ENCODE measurements around the gene SF3A2.
"Not testable (repeated sequence)": the region's sequence is repeated elsewhere in the genome, so short reads cannot be mapped to it uniquely, and the experiment has no call there.

SF3A2 gene

DNA sequence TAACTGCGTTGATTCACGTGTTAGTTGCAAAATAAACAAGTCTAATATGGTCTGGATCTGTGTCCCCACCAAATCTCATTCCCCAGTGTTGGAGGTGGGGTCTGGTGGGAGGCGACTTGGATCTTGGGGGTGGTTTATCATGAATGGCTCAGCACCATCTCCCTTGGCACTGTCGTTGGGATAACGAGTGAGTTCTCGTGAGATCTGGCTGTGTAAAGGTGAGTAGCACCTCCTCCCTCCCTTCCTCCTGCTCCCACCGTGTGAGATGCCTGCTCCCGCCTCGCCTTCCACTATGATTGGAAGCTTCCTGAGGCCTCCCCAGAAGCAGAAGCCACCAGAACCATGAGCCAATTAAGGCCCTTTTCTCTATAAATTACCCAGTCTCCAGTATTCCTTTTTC, 40.5 kb downstream of the SF3A2 start:
- no peak for DNase-seq

DNA sequence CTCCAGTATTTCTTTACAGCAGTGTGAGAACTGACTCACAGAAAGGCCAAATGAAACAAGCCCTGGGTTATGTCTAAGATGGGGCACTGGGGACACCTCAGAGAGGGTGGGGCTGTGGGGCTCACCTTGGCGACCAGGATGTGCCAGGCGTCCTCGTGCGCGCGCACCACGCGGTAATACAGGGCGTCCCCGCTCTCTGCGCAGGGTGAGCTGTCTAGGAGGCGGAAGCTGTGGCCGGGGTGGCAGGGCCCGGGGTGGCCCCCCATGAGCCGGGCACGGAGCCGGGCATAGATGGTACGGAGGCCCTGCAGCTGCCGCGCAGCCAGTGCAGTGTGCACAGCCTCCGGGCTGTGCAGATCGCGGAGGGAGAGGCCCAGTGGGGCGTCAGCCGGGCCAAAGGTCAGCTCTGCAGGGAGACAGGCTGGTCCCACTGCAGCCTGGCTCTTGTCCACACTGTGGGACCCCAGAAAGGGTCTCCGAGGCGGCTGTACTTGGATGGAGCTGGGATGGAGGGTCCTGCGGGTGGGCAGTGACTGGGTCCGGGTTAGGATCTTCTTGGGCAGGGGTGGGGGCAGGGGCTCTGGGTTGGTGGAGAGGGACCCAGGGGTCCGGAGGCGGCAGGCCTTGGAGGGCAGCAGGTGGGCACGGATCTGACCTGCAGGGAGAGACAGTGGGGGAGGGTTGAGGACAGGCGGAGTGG, 42.0 kb downstream of the SF3A2 start:
- no peak for DNase-seq

DNA sequence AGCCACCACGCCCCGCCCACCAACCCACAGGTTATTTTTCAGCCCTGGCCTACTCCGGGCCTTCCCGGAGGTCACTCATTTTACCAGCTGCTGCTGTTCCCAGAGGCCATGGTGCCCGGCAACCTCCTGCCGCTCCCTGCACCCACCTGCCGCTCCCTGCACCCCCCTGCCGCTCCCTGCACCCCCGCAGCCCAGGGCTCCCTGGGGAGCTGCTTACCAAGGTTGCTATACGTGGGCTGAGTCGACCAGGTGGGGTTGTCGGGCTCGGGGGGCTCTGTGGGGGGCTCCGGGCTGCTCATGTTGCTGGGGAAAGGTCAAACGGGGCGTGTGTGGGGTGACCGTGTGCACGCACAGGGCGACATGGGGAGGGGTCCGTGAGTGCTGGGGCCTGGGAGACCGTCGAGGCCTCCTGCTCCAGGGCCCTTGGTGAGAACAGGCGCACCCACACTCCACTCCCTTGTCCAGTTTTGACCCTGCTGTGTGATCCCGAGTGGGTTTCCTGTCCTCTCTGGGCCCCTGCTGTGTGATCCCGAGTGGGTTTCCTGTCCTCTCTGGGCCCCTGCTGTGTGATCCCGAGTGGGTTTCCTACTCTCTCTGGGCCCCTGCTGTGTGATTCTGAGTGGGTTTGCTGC, 44.1 kb downstream of the SF3A2 start:
- no peak for DNase-seq

DNA sequence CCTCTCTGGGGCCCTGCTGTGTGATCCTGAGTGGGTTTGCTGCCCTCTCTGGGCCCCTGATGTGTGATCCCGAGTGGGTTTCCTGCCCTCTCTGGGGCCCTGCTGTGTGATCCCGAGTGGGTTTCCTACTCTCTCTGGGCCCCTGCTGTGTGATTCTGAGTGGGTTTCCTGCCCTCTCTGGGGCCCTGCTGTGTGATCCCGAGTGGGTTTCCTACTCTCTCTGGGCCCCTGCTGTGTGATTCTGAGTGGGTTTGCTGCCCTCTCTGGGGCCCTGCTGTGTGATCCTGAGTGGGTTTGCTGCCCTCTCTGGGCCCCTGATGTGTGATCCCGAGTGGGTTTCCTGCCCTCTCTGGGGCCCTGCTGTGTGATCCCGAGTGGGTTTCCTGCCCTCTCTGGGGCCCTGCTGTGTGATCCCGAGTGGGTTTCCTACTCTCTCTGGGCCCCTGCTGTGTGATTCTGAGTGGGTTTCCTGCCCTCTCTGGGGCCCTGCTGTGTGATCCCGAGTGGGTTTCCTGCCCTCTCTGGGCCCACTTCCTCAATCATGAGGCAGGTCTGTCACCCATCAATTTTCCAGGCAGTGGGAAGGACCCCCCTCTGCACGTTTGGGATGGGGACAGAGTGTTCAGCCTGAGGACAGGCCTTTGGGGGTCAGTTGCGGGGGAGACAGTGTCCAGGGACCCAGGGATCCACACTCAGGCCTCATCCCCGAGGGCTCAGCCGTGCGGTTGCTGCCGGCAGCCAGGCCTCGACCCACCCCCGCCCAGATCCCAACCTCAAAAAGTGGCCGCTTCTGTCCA, 44.8 kb downstream of the SF3A2 start:
- DNase-seq, result not testable (repeated sequence)

DNA sequence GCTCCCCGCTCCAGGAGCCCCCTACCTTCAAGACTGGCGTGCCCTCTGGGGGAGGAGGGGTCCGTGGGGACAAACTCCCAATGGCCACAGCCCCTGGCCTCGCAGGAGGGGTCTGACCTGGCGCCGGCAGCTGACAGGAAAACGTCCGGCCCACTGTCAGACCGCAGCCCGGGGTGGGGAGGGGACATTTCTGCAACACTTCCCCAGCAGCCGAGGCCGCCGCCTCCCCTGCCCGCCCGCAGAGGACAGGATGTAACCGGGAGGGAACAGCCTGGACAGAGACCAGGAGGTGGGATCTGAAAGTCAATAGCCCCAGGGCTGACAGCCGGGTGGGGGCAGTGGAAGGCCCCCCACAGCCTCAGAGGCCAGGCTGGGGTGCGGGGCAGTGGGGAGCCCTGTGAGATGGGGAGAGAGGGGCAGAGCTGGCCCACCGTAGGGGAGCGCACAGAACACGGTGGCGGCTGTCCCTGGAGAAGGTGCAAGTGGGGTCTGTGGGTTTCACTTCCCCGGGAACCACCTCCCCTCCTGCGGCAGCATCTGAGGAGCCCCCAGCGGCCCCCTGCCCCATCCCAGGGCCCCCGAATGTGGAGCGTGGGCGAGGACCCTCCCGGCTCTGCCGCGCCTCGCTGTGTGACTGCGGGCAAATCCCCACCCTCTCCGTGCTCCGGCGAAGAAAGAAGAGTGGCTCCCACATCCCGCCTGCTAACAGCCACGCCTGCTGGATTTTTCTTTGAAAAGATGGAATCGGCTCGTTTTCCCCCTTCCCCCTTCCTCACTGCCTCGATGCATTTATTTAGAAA, 45.6 kb downstream of the SF3A2 start, which contains the start of gene PEAK3:
Gene PEAK3, minus strand, starts transcription at position 114 of the 800 bp plus-strand sequence. CDS start 1,244 bp downstream, outside the sequence.
- peak; percentile 48 for DNase-seq

DNA sequence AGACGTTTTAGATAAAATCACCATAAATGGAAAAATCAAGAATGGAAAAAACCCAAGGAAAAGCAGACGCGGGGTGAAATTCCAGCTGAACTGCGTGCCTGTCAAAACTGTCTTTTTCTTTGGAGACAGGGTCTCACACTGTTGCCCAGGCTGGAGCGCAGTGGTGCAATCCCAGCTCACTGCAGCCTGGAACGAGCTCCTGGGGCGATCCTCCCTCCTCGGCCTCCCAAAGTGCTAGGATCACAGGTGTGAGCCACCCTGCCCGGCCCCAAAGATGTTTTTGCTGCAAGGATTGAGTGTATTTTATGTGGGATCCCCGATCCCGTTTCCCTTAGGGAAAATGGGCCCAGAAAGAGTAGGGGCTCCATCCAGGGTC, 46.2 kb downstream of the SF3A2 start:
- DNase-seq, result no peak

DNA sequence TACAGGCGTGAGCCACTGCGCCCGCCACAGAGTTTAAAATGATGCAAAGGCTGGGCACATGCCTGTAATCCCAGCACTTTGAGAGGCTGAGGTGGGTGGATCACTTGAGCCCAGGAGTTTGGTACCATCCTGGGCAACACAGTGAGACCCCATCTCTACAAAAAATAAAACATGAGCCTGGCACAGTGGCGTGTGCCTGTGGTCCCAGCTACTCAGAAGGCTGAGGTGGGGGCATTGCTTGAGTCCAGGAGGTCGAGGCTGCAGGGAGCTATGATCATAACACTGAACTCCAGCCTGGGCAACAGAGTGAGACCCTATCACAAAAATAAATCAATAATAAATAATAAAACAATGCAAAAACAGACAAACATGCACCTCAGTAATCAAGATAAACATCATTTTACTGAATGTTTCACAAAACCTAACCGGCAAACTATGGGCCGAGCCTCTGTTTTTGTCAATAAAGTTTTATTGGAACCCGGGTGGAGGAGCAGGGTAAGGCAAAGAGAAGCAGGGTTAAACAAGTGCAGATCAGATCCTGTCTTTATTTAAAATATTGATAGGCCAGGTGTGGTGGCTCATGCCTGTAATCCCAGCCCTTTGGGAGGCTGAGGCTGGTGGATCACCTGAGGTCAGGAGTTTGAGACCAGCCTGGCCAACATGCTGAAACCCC, 47.3 kb downstream of the SF3A2 start:
- DNase-seq, result no peak

DNA sequence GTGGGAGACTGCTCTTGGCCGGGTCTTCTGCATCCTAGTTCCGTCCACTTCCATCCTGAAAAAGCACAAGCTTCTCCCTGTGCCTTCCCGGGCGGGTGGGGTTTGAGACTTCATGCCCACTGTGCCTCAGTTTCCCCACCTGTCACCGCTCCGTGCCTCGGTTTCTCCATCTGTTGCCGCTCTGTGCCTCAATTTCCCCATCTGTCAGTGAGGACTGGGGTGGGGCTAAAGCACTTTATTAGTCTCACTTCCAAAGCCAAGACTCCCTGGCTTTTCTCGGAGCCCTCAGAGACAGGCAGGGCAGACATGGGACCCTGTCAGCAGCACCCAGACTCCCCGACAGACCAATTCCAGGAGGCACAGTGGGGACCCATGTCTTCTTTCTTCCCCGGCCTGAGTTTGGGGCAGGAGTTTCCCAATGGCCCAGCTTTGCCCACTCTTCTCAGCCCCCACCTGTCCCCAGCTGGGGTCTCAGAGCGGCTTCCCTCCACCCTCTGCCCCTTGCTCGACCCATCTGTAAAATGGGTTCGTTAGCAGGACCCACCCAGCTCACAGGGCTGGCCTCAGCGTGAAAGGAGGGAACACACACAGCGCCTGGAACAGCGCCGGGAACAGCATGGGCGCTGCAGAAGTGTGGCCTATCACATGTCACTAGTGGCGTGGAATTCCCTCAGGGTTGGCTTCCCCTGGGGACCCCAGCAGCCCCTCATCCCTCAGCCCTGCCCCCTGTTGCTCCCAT, 49.9 kb downstream of the SF3A2 start:
- DNase-seq, result no peak

DNA sequence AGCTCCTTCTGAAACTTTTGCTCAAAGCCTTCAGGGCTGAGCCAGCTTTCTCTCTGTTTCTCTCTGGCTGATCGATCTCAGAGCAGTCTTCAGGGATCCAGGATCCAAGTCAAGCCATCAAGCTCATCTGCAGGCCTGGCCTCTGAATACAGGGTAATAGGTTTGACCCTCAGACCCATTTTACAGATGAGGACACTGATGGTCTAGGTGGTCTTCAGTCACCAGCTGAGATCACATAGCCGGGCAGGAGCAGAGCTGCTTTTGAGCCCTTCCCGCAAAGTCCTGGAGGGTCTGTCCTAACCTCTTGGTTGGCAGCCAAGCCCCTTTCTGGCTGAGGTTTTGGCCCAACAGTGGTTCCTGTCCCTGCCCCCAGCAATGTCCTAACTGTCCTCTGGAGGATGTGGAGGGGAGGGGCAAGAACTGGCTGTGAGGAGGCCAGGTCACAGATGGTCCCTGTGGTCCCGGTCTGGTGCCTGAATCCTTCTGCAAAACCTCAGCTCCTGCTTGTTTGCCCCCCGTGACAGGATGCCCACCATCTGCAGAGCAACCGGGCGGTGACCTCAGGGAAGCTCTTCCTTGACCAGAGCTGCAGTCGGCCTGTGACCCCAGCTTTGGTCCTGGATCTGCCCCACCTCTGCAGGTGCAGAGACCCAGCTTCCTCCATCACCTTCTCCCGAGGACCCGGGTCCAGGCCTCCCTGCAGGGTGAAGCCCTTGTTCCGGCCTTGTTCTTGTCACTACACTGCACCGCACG, 51.1 kb downstream of the SF3A2 start:
- DNase-seq, result no peak

DNA sequence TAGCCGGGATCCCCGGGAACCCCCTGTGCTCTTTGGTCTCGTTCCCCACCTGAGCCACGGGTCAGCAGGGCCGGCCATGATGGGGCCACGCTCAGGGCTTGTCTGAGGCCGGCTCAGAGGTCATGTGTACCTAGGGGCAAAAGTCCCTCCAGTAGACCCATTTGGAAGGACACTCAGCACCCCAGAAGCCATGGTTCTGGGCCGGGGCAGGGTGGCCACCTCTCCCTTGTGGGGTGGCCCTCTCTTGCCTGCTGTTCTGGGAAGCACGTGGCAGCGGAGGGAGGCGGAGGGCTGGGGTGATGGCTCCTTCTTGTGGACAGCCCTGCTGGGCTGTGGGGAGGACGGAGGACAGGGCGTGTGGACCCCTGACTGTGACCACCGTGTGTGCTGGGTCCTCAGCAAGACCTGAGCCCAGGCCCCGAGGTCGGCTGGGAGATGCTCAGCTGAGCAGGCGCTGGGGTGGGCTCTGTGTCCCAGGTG, 51.8 kb downstream of the SF3A2 start:
- no peak for DNase-seq

DNA sequence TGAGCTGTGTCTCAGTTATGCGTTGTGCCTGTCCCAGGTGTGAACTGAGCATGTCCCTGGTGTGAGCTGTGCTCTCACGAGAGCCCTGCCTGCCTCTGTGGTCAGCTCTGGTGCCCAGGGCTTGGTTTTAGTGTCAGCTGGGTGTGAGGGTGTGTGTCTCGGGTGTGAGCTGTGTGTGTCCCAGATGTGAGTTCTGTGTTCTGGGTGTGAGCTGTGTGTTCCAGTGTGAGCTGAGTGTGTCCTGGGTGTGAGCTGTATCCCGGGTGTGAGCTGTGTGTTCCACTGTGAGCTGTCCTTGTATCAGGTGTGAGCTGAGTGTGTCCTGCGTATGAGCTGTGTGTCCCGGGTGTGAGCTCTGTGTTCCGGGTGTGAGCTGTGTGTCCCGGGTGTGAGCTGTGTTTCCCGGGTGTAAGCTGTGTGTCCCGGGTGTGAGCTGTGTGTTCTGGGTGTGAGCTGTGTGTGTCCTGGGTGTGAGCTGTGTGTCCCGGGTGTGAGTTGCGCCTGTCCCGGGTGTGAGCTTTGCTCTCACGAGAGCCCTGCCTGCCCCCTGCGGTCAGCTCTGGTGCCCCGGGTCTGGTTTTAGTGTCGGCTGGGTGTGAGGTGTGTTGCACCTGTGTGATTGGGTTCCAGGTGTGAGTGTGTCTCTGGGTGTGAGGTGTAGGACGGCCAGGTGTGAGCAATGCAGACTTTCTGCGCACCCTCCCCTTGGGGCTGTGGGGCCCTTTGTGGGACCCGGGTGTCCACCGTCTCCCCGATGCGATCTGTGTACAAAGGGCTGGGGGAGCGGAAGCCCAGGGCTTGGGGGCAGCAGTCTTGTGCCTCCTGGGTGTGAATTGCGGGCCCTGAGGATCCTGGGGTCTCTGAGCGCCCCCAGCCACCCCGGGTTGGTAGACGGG, 52.4 kb downstream of the SF3A2 start:
- no peak for DNase-seq

DNA sequence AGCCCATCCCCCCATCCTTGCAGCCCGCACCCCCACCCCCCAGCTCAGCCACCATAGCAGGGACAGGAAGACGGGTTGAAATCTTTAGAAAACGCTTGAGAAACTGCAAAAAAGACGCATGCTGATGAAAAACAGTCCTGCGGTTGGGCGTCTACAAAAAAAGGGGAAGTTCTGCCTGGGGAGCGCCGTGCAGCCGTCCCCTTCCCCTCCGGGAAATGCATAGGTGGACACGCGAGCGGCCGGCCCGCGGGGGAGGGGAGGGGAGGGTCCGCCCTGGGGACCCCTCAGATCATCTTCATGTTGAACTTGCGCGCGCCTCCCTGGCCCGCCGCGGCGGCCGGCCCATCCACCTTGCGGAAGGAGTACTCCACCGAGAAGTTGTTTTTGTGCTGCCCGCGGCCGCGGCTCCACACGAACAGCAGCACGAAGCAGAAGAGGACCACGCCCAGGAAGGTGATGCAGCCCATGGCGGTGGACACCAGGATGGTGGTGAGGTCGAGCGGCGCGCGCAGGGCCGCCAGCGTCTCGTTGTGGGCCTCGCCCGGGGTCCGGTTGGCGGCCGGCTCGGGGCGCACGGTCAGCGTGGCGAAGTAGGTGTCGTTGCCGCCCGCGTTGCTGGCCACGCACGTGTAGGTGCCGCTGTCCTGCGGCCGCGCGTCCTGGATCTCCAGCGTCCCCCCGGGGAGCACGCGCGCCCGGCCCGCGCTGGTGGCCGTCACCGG, 53.3 kb downstream of the SF3A2 start:
- DNase-seq, result peak; percentile 58

DNA sequence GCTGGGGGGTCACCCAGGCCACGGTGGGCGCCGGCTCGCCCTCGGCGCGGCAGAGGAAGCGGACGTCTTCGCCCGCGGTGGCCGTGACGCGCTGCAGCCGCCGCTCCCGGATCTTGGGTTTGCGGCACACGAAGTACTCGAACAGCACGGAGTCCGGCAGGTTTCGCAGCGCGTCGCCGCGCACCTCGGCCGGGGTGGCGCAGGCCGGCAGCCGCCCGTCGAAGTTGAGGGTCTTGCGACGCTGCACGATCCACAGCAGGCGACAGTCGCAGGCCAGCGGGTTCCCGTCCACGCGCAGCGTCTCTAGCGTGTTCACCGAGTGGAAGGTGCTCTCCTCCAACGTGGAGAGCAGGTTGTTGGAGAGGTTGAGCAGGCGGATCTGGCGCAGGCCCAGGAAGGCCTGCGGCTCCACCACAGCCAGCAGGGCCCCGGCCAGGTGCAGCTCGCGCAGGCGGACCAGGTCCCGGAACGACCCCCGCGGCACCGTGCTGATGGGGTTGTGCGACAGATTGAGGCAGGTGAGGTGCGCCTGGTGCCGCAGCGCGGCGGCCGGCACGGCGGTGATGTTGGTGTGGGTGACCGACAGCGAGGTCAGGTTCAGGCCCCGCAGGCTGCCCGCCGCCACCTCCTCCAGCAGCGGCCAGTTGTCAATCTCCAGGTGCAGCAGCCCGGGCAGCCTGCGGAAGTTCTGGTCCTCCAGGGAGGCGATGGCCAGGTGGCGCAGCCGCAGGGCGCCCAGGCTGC, 54.0 kb downstream of the SF3A2 start:
- no peak for DNase-seq

DNA sequence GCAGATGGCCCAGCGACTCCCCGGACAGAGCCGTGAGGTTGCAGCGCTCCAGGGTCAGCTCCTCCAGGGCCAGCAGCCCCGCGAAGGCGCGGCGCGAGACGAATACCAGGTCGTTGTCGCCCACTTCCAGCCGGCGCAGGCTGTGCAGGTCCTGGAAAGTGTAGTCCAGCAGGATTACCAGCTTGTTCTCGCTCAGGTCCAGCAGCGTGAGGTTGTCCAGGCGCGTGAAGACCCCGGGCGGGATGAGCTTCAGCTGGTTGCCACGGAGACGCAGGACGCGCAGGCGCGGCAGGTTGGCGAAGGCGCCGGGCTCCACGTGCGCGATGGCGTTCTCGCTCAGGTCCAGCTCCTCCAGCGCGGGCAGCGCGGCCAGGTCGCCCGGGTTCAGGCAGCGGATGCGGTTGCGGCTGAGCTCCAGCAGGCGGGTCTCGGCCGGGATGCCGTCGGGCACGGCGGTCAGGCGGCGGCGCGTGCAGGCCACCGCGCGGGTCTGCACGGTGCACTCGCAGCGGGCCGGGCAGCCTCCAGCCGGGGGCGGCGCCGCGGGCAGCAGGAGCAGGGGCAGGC, 54.6 kb downstream of the SF3A2 start:
- no peak for DNase-seq

DNA sequence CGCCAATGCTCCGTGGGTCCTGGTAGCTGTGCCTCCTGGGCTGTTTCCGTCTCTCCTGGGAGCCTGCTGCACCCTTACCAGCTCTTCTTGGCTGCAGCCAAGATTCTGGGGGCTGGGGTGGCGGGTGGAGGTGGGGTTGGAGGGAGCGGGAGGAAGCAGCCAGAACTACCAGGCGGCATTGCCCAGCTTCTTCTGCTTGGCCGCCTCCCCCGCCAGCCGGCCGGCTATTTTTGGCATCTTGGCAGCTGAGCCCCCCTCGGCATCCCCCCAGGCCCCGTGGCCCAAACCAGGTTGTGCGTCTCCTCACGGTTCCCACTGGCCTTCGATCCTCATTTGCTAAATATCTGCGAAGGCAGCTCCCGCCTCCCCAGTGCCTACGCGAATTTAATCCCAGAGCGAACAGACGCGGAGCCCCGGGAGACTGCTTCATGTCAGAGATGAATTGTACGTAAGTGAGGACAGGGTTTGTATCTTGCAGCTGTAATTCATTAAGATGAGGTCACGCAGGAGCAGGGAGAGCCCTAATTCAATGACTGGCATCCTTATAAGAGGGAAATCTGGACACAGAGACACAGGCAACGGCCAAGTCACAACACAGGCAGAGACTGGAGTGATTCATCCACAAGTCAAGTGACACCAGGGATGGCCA, 58.2 kb downstream of the SF3A2 start:
- no peak for DNase-seq

DNA sequence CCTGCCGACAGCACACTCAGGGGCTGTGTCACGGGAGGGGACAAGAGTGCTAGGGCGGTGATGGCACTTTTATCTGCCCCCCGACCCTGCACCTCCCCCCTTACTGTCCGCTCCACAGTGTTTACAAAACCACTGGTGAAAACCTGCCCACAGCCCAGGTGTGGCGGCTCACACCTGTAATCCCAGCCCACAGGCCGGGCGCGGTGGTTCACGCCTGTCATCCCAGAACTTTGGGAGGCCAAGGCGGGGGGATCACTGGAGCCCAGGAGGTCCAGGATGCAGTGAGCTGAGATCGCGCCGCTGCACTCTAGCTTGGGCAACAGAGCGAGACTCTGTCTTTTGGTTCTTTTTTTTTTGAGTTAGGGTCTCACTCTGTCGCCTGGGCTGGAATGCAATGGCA, 59.5 kb downstream of the SF3A2 start:
- DNase-seq, result no peak

Data from CD4-positive, alpha-beta T cell treated with Interleukin-12 subunit alpha and Interleukin-12 subunit beta, for 1 hour (primary cell).